A549 treated with AZD9567 at 1 μM for 4 hours (cell line): Measurements from ENCODE around the gene THAP9. TPM values are rescaled to one million over a fixed set of nuclear protein-coding genes. Genes with fewer than 3 reads are reported as not detected.

Experiments used
- total RNA-seq: library from RNA; stranded (reverse); fragments of 200-300 nt; extraction: Qiagen RNA extraction; gene quantifications from 5 replicates; pipeline ENCODE4 v1.2.3, GENCODE V29; 2022; ENCODE audit not compliant: insufficient read depth

THAP9 gene, protein sequence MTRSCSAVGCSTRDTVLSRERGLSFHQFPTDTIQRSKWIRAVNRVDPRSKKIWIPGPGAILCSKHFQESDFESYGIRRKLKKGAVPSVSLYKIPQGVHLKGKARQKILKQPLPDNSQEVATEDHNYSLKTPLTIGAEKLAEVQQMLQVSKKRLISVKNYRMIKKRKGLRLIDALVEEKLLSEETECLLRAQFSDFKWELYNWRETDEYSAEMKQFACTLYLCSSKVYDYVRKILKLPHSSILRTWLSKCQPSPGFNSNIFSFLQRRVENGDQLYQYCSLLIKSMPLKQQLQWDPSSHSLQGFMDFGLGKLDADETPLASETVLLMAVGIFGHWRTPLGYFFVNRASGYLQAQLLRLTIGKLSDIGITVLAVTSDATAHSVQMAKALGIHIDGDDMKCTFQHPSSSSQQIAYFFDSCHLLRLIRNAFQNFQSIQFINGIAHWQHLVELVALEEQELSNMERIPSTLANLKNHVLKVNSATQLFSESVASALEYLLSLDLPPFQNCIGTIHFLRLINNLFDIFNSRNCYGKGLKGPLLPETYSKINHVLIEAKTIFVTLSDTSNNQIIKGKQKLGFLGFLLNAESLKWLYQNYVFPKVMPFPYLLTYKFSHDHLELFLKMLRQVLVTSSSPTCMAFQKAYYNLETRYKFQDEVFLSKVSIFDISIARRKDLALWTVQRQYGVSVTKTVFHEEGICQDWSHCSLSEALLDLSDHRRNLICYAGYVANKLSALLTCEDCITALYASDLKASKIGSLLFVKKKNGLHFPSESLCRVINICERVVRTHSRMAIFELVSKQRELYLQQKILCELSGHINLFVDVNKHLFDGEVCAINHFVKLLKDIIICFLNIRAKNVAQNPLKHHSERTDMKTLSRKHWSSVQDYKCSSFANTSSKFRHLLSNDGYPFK
- 1.4 to 5.0 TPM (median 1.7 TPM) in 5 replicates for total RNA-seq

DNA sequence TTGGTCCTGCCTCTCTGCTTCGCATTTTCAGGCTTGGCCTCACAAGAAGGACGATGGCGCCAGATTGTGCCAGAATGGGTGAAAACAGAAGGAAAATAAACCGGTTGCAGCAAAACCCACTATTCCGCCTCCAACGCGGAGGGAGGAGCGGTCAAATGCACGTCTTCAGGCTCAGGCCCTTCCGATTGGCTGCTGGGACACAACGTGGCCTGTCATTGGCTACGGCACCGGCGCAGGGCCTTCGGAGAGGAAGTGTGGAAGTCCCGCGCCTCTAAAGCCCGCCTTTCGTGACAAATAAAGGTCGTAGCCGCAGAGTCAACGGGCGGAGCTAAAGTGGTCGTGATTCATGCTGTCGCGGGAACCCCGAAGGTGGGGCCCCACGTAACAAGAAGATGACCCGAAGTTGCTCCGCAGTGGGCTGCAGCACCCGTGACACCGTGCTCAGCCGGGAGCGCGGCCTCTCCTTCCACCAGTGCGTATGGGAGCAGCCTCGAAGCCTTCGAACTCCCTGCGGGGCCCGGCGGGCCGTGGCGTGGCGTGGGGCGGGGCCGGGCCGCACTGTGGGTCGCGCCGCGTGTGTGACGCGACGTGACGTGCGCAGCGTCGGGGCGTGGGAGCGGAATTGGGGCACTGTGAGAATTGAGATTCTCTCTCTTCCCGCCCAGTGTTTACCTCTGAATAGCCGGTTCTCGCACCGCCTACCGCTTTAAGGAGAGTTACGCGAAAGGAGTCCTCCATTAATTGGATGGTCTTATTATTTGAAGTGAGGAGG lies at the start of gene THAP9:
Gene THAP9 (plus strand): TSS at position 325 of the 772 bp plus-strand sequence. CDS start 68 bp downstream, at position 393.

DNA sequence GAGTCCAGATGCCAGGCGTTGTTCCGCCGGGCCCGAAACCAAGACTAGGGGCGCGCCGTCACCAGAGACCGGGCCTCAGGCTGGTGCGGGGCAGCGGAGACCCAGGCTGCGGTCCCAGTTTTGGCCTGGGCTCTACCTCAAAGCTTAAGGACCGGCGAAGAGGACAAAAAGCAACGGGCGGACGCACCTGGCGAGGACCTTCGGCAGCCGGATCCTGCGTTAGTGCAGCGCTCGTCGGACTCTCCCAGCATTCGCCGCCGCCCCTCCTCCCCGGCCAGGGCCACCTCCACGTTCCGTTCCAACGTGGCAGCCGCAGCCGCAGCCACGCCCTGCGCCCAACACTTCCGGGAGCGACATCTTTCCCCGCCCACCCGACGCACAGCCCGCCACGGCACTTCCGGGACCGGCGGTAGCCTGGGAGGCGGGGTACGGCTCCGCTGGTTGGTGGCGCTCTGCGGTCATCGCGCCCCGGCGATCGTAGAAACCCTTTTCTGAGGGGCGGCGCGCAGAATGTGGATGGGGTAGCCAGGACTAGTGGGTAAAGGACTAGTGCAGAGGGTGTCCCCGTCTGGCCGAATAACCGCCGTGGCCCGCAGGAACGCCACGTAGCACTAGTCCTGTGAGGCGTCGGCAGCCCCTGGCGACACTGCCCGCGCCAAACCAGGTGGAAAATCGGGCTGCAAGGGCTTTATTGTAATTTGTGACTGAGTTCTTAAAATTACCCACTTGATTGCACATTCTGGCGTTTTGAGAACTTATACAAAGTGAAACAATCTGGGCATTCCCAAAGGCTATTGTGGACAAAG lies 9.4 kb upstream of the THAP9 start, which contains the start of gene SEC31A:
Gene SEC31A (minus strand): TSS at position 253 of the 806 bp plus-strand sequence. CDS start 9,217 bp downstream, outside the sequence.

Other genes starting within 250 kb of the THAP9 start
- 5.6 to 7.3 TPM (median 5.9 TPM) in 5 replicates for gene SCD5, start 101.9 kb upstream of the THAP9 start, total RNA-seq
- 80.3 to 87.2 TPM (median 84.4 TPM) in 5 replicates for gene SEC31A, start 9.6 kb upstream of the THAP9 start, total RNA-seq
- 5.7 to 8.7 TPM (median 7.1 TPM) in 5 replicates for gene LIN54, start 110.1 kb downstream of the THAP9 start, total RNA-seq
- gene COPS4, start 134.4 kb downstream of the THAP9 start, total RNA-seq: 22.5 to 31.1 TPM (median 24.3 TPM) in 5 replicates
- 0.84 to 1.3 TPM (median 1.2 TPM) in 4 of 5 replicates, not detected in the other for gene PLAC8, start 214.0 kb downstream of the THAP9 start, total RNA-seq